RPMI8226 (cell line): ENCODE data around the gene PDIA2.
"Not testable (repeated sequence)": the region's sequence is repeated elsewhere in the genome, so short reads cannot be mapped to it uniquely, and the experiment has no call there.

ENCODE experiments used
- DNase-seq: peaks from one replicate; pipeline ENCODE4 v3.0.0-alpha.2; 2015

Gene PDIA2

DNA sequence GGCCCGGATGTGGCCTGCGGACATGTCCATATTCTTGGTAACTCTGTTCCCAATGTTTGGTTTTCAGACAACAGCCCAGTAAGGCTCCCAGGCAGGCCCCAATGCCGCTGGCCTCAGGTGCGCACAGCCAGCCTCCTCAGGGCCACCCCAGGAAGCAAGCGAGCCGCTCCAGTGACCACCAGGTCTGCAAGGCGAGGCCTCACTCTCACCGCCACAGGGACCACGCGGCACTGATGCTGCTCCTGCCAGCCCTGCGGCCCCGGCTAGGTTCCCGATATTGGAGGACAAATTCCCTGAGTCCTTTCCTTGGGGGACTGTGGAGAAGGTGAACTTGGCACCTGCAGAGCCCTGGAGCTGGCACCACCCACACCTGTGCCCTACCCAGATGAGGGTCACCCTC, 19.0 kb downstream of the PDIA2 start:
- DNase-seq: no peak

DNA sequence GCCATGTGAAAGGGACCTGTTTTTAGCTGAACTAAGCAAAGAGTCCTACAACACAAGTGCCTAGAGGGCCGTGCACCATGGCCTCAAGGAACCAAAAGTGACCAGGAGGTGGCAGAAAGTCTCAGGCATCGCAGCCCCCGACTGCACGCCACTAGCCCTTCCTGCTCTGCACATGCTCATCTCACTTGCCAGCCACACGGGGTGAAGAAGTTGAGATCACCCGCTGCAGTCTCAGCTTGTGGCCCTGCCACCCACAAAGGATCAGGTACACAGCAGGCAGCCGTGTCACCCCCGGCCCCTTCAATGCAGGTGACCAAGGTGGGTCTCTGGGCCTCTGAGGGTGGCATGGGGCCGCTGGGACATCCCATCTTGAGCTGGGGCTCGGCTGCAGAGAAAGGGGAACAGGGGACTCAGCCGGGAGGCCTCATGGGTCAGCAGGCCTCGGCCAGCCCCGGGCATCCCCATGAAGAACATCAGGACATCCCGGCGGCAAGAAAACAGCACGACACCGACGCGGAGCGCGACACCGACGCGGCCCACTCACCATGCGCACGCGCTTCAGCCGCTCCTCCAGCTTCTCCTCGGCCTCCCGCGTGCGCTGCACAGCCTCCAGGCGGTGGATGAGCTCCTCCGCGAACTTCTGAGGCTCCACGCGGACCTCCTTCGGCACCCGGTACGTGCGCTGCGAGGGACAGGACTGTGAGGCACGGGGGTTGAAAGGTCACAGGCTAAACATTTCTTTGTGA, 21.0 kb downstream of the PDIA2 start:
- DNase-seq: no peak

DNA sequence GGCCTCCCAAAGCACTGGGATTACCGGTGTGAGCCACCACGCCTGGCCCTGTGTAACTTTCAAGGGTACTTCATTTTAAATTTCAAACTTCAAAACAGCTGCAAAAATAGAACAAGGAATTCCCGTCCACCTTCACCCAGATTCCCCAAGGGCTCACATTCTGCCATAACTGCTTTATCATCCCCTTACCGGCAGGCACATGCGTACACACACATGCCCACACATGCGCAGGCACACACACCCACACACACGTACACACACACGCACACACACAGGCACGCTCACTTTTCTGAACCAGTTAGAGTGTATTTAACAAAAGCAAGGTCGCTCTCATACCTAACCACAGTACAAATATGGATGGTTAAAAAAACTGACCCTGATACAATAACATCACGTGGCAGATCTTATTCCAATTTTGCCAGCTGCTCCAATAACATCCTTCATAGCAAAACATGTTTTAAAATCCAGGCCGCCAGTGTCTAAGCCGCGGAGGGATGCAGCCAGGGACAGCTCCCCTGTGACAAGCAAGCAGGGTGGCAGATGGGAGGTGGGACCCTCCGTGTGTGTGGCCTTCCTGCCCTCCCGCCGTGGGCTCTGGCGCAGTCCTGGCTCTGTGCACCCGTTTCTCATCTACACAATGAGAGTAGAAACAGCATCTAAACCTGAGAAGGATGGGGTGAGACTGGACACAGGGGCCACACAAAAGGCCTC, 23.1 kb downstream of the PDIA2 start:
- no peak for DNase-seq

DNA sequence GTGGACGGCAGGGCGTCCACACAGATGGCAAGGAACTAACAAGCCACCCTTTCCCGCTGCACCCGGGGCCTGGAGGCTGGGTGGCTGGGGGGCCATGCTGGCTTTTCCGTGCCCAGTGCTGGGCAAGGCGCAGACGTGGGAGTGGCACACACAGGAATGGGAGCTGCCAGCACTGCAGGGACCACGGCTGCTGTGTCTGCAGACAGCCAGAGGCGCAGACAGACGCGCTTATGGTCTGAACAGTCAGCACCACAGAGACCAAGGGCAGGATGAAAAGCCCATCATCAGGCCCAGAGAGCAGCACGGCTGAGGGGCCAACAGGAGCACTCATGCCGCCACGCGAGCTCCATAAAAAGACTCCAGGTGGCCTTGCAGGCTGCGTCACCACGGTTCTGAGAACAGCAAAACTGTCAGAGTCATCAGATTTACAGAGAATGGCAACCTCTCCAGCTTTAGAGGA, 24.0 kb downstream of the PDIA2 start:
- DNase-seq: peak; percentile 96

DNA sequence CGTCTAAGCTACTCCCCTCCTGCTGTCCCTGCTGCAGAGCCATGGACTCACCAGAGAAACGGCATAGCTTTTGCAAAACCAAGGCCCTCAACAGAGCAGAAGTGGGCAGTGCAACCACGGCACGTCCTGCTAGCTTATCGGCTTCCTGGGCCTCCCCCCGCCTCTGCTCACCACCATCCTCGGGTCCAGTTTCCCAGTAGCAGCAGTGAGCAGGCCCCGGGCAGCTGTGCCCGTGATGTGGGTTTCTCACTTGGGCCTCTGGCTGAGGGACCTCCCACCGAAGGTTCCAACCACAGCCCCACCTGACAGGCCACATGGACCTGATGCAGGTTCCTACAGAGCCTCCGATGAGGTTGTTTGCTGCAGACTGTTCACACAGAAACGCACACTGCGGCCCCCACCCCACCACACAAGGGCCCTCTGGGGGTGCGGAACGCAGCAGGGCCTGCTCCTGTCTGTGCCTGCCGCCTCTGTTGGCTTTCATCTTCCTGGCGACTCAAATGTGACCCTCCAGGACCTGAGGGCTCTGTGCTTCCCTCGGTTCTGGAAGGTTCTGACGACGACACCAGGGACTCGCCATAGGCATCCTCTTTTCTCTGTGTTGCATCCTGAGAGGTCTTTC, 24.8 kb downstream of the PDIA2 start:
- peak; percentile 60 for DNase-seq

DNA sequence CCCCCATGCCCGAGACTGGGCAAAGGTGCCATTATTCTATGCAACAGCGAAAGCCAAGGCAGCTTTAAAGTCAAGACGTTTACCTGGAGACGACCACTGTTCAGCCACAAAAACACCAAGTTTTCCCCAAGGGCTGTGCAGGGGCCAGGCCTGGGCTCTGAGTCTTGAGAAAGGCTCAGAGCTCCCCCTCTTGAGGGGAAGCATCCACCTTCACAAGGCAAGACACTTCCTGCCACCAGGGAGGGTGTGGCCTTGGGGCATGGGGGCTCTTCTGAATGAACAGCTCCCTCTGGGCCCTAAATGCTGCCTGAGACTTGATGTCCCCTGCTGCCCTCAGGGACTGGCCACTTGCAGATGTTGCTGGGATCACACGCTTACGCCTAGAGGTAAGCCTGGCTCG, 26.5 kb downstream of the PDIA2 start:
- no peak for DNase-seq

DNA sequence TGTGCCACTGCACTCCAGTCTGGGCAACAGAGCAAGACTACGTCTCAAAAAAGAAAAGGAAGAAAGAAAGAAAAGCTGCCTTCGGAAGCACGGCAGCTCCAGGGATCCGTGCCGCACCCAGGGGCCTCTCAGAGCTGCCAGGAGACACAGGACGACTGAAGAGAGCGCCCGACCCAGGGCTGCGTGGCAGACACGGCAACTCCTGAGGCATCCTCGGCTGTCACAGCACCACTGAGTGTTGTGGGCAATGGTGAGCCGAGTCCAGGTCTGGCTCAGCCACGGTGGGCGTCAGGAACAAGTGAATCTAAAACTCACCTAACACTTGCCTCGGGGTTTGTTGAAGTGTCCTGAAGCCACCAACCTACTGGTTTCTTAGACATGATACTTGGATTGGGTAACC, 28.8 kb downstream of the PDIA2 start:
- DNase-seq: no peak

DNA sequence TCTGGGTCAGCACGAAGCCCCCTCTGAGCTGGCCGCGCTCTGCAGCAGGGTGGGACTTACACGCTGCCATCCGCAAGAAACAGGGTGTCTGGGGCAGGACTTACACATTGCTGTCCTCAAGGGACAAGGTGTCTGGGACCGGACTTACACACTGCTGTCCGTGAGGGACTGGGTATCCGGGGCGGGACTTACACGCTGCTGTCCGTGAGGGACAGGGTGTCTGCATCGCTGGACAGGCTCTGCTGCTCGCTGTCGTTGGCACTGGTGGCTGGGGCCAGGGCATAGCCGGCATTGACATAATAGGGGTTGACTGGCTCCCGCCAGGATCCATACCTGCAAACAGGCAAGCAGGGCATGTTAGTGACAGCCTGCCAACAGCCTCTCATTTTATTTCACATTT, 31.4 kb downstream of the PDIA2 start:
- no peak for DNase-seq

DNA sequence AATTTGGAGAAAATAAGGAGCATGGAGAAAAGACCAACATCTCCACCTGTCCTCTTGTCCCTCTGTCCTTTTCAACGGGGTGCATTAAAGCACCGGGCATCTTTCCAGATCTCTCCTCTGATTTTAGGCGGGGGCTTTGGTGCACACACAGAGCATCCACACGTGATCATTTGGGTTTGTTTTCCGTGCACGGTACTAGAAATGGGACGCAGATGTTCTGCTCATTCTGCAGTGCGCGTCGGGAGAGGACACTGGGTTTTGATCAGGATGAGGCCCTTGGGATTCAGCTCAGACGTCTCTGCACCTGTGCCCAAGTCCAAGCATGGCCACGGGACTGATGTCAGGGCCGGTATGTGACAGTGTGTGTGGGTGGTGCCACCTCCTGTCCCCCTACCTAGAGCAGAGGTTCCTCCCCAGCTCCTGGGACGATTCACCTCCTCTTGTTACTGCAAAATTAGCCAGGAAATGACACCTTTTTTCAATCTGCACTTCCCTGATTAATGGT, 31.9 kb downstream of the PDIA2 start:
- no peak for DNase-seq

DNA sequence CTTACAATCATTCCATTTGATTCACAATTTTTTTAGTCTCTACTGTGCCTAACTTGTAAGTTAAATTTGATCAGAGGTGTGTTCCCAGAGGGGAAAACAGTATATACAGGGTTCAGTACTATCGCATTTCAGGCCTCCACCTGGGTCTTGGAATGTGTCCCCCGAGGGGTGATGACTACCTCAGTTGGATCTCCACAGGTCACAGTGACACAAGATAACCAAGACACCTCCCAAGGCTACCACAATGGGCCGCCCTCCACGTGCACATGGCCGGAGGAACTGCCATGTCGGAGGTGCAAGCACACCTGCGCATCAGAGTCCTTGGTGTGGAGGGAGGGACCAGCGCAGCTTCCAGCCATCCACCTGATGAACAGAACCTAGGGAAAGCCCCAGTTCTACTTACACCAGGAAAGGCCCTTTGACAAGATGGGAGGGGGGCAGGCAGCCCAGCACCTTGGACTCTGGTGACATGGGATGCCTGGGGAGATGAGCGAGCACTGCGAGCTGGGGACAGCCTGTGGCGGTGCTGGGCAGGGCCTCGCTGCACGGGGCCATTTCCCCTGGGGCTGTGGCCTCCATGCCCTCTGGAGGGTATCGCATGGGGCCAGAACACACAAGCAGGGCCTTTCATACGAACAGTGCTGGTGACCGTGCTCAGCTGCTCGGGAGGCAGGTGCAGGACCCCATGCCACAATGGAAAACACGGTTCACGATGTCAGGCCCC, 33.9 kb downstream of the PDIA2 start:
- DNase-seq: no peak

DNA sequence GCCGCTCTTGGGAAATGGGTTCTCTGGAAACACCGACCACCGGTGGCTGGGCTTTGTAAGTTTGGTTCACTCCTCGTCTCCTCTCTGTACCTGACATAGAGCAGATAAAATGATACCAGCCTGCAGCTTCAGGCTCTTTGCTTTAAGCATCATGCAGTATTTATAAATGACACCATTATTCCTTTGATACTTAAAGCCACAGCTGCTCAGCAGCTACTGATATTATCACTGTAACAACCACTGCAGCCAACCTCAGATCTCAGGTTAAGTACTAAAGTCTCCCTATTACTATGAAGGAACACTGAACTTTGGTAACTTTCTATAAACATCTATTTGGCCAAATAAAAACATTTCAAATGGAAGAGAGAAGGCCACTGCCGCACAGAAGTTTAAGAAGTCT, 34.6 kb downstream of the PDIA2 start:
- DNase-seq: no peak

DNA sequence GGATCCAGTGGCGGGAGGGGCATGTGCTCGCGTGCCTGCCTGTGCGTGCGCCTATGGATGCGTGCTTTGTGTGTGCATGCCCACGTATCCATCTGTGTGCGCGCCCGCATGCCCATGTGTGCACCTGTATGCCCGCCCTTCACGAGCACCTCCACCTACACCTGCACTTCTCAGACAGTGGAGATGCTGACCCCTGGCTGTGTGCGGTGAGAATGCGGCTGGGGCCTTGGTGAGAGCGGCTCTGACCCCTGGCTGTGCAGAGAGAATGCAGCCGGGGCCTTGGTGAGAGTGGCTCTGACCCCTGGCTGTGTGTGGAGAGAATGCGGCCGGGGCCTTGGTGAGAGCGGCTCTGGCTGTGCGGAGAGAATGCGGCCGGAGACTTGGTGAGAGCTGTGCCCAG, 35.7 kb downstream of the PDIA2 start:
- peak; percentile 15 for DNase-seq

DNA sequence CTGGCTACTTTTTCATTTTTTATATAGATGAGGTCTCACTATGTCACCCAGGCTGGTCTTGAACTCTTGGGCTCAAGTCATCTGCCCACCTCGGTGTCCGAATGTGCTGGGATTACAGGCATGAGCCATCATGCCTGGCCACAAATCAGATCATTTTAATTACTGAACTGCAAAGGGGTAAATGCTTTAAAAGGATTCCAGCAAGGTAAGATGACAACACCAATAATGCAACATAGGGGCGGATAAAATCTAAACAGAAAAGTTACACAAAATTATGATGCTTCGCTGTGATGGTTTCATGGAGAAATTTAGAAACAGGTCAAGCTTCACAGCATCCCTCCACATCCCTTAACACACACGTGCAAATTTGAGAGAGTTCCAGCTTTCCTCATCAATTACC, 37.2 kb downstream of the PDIA2 start:
- no peak for DNase-seq

DNA sequence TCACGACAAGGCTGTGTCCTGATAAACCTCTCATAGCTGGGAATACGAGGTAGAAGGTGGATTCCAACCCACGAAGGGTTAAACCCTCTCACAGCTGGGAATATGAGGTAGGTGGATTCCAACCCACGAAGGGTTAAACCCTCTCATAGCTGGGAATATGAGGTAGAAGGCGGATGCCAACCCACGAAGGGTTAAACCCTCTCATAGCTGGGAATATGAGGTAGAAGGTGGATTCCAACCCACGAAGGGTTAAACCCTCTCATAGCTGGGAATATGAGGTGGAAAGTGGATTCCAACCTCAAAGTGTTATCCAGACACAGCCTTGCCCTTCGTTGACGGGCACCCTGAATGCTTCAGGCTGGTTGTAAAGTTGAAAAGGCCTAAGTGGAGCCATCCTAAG, 38.6 kb downstream of the PDIA2 start:
- no peak for DNase-seq

DNA sequence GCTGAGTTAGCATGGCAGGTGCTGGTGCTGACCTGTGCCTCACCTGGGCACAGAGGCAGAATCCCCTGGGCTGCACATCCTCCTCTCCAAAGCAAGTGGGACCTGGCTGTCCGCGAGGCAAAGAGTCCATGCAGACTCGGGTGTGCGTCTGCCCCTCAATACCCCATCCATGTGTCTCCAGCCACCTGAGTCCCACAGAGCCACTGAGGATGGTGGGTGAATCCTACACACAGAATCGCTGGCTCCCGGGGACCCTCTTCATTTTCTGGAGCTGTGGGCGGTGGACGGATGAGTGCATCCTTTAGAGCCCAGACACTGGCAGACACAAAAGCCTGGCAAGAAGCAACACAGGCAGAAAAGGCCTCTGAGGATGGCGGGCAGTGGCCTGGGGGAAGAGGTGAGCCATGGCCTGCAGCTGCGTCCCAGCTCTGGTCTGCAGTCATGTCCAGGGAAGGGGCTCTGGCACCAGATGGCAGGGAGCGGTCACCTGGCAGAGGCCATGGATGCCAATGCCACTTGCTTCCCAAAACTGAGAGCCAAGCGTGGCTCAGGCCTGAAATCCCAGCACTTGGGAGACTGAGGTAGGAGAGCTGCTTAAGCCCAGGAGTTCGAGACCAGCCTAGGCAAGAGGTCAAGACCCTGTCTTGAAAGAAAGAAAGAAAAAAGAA, 39.6 kb downstream of the PDIA2 start:
- no peak for DNase-seq

DNA sequence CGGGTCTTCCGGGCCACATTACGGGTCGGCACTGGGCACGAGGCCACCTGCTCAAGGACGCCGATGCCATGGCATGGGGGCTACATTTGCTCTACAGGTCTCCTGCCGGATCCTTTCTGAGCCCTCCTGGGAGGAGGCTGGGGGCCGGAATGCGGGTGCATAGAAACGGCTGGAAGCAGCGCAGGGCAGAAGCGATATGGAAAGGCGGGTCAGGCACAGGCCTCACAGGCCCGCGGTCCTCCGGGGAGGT, 41.2 kb downstream of the PDIA2 start:
- no peak for DNase-seq

DNA sequence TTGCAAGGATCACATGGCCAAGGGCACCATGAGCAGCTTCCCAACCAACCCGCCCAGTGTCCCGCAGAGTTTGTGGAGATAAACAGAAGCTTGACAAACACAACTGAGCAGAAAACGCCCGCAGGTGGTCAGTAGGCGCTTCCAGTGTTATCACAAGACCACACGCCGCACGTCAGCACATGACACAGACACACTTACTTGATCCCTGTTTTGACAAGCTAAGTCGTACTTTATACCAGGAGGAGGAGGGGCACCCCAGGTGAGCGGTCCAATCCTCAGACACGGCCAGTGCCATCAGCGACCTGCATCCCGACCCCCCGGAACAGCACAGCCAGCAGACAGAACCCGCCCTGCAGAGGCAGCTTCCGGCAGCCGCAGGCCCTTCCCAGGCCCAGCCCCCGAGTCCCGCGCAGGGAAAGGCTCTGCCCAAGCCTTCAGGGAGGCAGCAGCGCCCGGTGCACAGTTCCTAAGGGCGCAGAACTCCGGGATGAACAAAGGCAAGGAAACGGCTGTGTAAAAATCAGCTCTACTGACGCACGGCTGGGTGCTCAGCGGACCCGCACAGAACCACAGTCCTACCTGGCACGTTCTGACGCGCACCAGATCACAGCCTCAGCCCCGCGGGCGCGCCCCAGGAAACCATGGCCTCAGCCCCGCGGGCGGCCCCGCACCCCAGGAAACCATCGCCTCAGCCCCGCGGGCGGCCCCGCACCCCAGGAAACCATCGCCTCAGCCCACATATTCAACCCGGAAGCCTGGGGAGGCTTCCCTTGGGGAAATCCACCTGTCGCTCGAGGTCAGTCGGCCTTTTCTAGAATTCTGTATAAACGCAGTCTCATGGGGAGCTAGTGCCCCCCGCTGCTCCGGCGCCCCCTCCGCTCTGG, 41.7 kb downstream of the PDIA2 start:
- DNase-seq: no peak

DNA sequence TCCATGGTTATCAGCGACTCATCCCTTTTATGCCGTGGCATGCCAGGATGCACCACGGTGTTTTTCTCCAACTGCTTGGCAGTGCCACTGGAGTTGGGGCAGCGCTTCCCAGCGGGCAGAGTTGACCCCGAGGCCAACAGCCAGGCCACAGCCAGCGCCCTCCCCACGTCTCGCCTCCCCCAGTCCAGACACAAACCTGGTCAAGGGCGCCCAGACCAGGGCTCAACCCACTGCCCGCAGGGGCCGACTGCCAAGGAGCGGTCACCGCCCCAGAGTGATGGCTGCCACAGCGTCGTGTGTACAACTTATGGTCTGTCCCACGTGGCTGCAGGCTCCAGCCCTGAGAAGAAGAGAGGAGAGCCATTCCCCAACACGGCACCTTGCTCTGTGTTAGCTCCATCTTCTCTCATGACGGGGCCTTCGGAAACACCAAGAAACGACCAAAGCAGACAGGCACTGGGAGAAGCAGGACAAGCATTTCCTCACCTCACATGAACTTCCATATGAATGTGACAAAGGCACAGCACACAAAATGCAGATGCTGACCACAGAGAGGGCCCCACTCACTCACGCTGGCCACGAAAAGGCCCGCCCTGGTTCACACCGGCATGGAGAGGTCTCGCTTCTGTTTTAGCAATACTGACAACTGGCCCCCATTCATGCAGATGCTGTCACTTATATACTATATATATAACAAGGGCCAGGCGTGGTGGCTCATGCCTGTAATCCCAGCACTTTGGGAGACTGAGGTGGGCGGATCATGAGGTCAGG, 42.6 kb downstream of the PDIA2 start:
- DNase-seq: no peak

DNA sequence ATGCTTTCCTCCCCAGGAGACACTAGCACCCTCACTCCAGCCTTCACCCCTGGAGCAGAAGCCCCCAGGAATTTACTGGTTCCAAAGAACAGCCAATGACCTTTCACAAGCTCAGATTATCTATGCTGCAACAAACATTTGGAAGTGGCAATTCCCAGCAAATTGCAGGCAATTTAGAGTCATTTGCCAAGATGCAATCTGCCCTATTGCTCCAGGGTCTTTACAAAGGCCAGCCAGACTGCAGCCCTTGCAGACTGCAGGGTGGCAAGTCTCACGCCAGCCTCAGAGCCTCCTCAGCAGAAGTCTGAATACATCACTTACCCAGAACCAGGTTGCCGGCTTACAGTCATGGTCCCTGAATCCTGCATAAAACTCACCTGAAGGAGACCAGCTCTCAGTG, 47.8 kb downstream of the PDIA2 start:
- DNase-seq: no peak

DNA sequence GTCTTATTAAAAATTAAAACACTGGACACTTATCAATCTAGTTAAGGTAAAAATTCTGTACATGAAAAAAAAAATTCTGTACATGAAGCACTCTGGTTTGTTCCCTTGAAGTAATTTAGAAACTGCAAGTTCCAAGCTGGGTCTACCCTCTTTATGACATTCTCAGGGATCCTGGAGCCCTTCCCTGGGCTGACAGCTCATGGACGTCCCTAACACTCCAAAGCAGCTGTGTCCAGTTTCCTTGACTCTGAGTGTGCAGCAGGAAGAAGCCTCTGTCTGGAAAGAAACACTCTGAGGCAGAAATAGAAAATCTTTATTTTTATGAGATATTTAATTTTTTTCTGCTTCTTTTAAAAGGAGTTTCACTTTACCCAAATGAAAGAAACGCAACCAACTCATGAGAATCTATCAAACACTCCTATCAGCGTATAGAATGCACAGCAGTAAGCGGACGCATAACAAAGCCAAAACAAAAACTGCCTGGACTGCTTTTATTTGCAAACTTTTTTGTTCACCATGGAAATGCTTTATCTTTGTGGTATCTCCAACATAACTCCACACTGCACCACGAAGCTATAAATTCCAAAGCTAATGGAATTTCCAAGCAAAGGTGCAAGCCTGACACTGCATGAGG, 48.3 kb downstream of the PDIA2 start:
- DNase-seq: not testable (repeated sequence)
